NOMO-1 treated with DMSO at 0.1 percent for 48 hours (cell line): Measurements from ENCODE around the gene EFCAB5.
"Not testable (repeated sequence)": the region's sequence is repeated elsewhere in the genome, so short reads cannot be mapped to it uniquely, and the experiment has no call there.

Source experiments
- DNase-seq: peaks from one replicate; lab custom pipeline; 2025; ENCODE audit not compliant: unreplicated experiment; lab: John Stamatoyannopoulos, UW

The EFCAB5 gene

GRCh38 chr17:30092886-30093285 is 151.5 kb downstream of the EFCAB5 start:
- no peak for DNase-seq

- peak; percentile 47 for DNase-seq
Measured at GRCh38 chr17:30093463-30094147, 152.2 kb downstream of the EFCAB5 start.

GRCh38 chr17:30095507-30096244 is 154.2 kb downstream of the EFCAB5 start:
- DNase-seq, result peak; percentile 40

- DNase-seq, result no peak
Measured at GRCh38 chr17:30101686-30102390, 160.4 kb downstream of the EFCAB5 start.

- peak; percentile 77 for DNase-seq
Measured at GRCh38 chr17:30103921-30104320, 162.5 kb downstream of the EFCAB5 start.

GRCh38 chr17:30104575-30105339 is 163.3 kb downstream of the EFCAB5 start:
- peak; percentile 100 for DNase-seq

- DNase-seq, result no peak
Measured at GRCh38 chr17:30112794-30113193, 171.4 kb downstream of the EFCAB5 start.

- no peak for DNase-seq
Measured at GRCh38 chr17:30113213-30113612, 171.8 kb downstream of the EFCAB5 start.

- DNase-seq, result no peak
Measured at GRCh38 chr17:30116345-30116660, 174.9 kb downstream of the EFCAB5 start.

- peak; percentile 88 for DNase-seq
Measured at GRCh38 chr17:30116661-30117551, 175.5 kb downstream of the EFCAB5 start, which contains the start of gene NSRP1. TSS of gene NSRP1 (plus strand) at chr17:30116816. CDS start at chr17:30116844, 28 bp downstream.

- peak; percentile 18 for DNase-seq
Measured at GRCh38 chr17:30117675-30118081, 176.2 kb downstream of the EFCAB5 start.

- DNase-seq, result not testable (repeated sequence)
Measured at GRCh38 chr17:30118635-30119034, 177.2 kb downstream of the EFCAB5 start.

- DNase-seq, result no peak
Measured at GRCh38 chr17:30124273-30124796, 182.9 kb downstream of the EFCAB5 start.

GRCh38 chr17:30130121-30130520 is 188.7 kb downstream of the EFCAB5 start:
- no peak for DNase-seq

GRCh38 chr17:30132615-30133014 is 191.2 kb downstream of the EFCAB5 start:
- no peak for DNase-seq

GRCh38 chr17:30133197-30133596 is 191.8 kb downstream of the EFCAB5 start:
- no peak for DNase-seq

- DNase-seq, result no peak
Measured at GRCh38 chr17:30134551-30134950, 193.1 kb downstream of the EFCAB5 start.

- DNase-seq, result no peak
Measured at GRCh38 chr17:30137158-30137557, 195.7 kb downstream of the EFCAB5 start.

GRCh38 chr17:30147860-30148259 is 206.4 kb downstream of the EFCAB5 start:
- not testable (repeated sequence) for DNase-seq

- DNase-seq, result no peak
Measured at GRCh38 chr17:30148376-30148775, 206.9 kb downstream of the EFCAB5 start.
